Measurements from ENCODE around the gene TLL1.

The TLL1 gene

GRCh38 chr4:165905405-165906027, 32.5 kb downstream of the TLL1 start:
- no peak for DNase-seq

- DNase-seq, result no peak
Observed at GRCh38 chr4:165906272-165906671, 33.2 kb downstream of the TLL1 start.

- DNase-seq, result no peak
Observed at GRCh38 chr4:165909947-165910346, 36.9 kb downstream of the TLL1 start.

- no peak for DNase-seq
Observed at GRCh38 chr4:165915215-165915614, 42.2 kb downstream of the TLL1 start.

- no peak for DNase-seq
Observed at GRCh38 chr4:165921546-165921945, 48.5 kb downstream of the TLL1 start.

GRCh38 chr4:165922747-165923146, 49.7 kb downstream of the TLL1 start:
- DNase-seq, result no peak

GRCh38 chr4:165926307-165926706, 53.3 kb downstream of the TLL1 start:
- no peak for DNase-seq

- DNase-seq, result no peak
Observed at GRCh38 chr4:165927366-165927765, 54.3 kb downstream of the TLL1 start.

GRCh38 chr4:165927815-165928214, 54.8 kb downstream of the TLL1 start:
- no peak for DNase-seq

- no peak for DNase-seq
Observed at GRCh38 chr4:165928601-165929000, 55.6 kb downstream of the TLL1 start.

- DNase-seq, result no peak
Observed at GRCh38 chr4:165929662-165930061, 56.6 kb downstream of the TLL1 start.

GRCh38 chr4:165931741-165932140, 58.7 kb downstream of the TLL1 start:
- DNase-seq, result no peak

GRCh38 chr4:165944900-165945299, 71.9 kb downstream of the TLL1 start:
- DNase-seq, result no peak

GRCh38 chr4:165945991-165946390, 73.0 kb downstream of the TLL1 start:
- DNase-seq, result no peak

- DNase-seq, result no peak
Observed at GRCh38 chr4:165947019-165947418, 74.0 kb downstream of the TLL1 start.

GRCh38 chr4:165953181-165953580, 80.1 kb downstream of the TLL1 start:
- DNase-seq, result no peak

- no peak for DNase-seq
Observed at GRCh38 chr4:165963621-165964020, 90.6 kb downstream of the TLL1 start.

GRCh38 chr4:165964591-165964990, 91.6 kb downstream of the TLL1 start:
- no peak for DNase-seq

GRCh38 chr4:165965503-165965902, 92.5 kb downstream of the TLL1 start:
- DNase-seq, result peak; percentile 9

GRCh38 chr4:165966833-165967232, 93.8 kb downstream of the TLL1 start:
- DNase-seq, result no peak

GRCh38 chr4:165967486-165967885, 94.4 kb downstream of the TLL1 start:
- DNase-seq, result peak; percentile 45

GRCh38 chr4:165970703-165971420, 97.8 kb downstream of the TLL1 start:
- no peak for DNase-seq

- no peak for DNase-seq
Observed at GRCh38 chr4:165971446-165971845, 98.4 kb downstream of the TLL1 start.

GRCh38 chr4:165971933-165972332, 98.9 kb downstream of the TLL1 start:
- peak; percentile 21 for DNase-seq

- DNase-seq, result no peak
Observed at GRCh38 chr4:165972747-165973146, 99.7 kb downstream of the TLL1 start.
